Gastrocnemius medialis (tissue), 4 donors: ENCODE results near the gene GAS6. TPM values are rescaled to one million over a fixed set of nuclear protein-coding genes. Genes with fewer than 3 reads are reported as not detected.

Experiments used
- ATAC-seq, 2 donors: fragments of 150-250 bp; one replicate each; pipeline ENCODE4 v1.9.1; 2016
- DNase-seq, 2 donors: peaks; one replicate each; pipeline ENCODE4 v3.0.0-alpha.2; 2019
- H3K27ac ChIP-seq, 4 donors: fragments of 200-600 bp; sonication (generic); 1 replicate in 1 of 4; 2 replicates in 3 of 4; pipeline ENCODE4 v1.5.1; 2016 to 2018; ENCODE audit warnings: mild to moderate bottlenecking in 2 of 4, moderate library complexity in 1 of 4
- H3K27me3 ChIP-seq, 3 donors: fragments of 200-600 bp; sonication (generic) in 2 of 3; 1 replicate in 1 of 3; 2 replicates in 2 of 3; pipeline versions ENCODE4 v1.5.1 to v1.6.0; 2016 to 2019; ENCODE audit warnings: mild to moderate bottlenecking in 1 of 3, moderate library complexity in 1 of 3
- H3K36me3 ChIP-seq, 2 donors: fragments of 200-600 bp; sonication (generic) in 1 of 2; one replicate each; pipeline ENCODE4 v1.5.1; 2017 to 2018
- H3K4me1 ChIP-seq, 2 donors: fragments of 200-600 bp; sonication (generic) in 1 of 2; one replicate each; pipeline ENCODE4 v1.5.1; 2016 to 2017; ENCODE audit warnings: mild to moderate bottlenecking in 2 of 2
- H3K4me3 ChIP-seq, 4 donors: fragments of 200-600 bp; sonication (generic) in 3 of 4; 1 replicate in 1 of 4; 2 replicates in 3 of 4; pipeline ENCODE4 v1.5.1; 2016 to 2019; ENCODE audit warnings: mild to moderate bottlenecking in 2 of 4
- H3K9me3 ChIP-seq, 3 donors: fragments of 200-600 bp; sonication (generic) in 2 of 3; 1 replicate in 1 of 3; 2 replicates in 2 of 3; pipeline ENCODE4 v1.5.1; 2016 to 2019
- CTCF ChIP-seq, 5 experiments: fragments of 450-650 bp in 3 of 5; fragments of 200-600 bp in 2 of 5; sonication (generic) in 2 of 5; IDR thresholded peaks in 4 of 5; conservative IDR thresholded peaks in 1 of 5; 1 replicate in 4 of 5; 2 replicates in 1 of 5; pipeline ENCODE4 v1.5.1; 2016 to 2019; ENCODE audit warnings: antibody characterized with exemption in 5 of 5, mild to moderate bottlenecking in 3 of 5, moderate library complexity in 3 of 5
- POLR2A ChIP-seq, 2 donors: fragments of 450-650 bp; IDR thresholded peaks; one replicate each; pipeline ENCODE4 v1.6.1; 2017; ENCODE audit warnings: antibody characterized with exemption in 2 of 2, mild to moderate bottlenecking in 2 of 2, moderate library complexity in 2 of 2
- in situ Hi-C, 4 donors: fragments of 200-750 bp; cut with MboI; loops; one replicate each; pipeline versions ENCODE4 v1.15.0 to v1.8.0; 2017; ENCODE audit warnings: low sequenced_read_pairs in 4 of 4
- intact Hi-C: fragments of 100-400 bp; cut with DNase I; formaldehyde crosslinking; loops from one replicate; pipeline ENCODE4 v1.15.1; 2023; ENCODE audit warnings: low total_unique reads
- total RNA-seq, 4 donors: library from RNA; depleted of rRNA; stranded (reverse); fragments of >200 nt; gene quantifications; one replicate each; pipeline versions ENCODE4 v1.1.0 to v1.2.3, GENCODE V29; 2016

Gene GAS6
- total RNA-seq, 4 donors from 2014 or later = 68.6 to 122 (median 86.3) TPM

- DNase-seq (no peak), ATAC-seq (no peak)
- in situ Hi-C loops (no loop called here), intact Hi-C loops (no loop called here)
- TF ChIP-seq POLR2A (IDR thresholded peaks at IDR 0.05) (no peak), CTCF (IDR thresholded peaks at IDR 0.05 in 4 of 5, conservative IDR thresholded peaks at IDR 0.05 in 1 of 5) (no peak)
- Histone ChIP-seq H3K36me3 (no peaks in the 10 kb centered on the region), H3K27ac (no peak overlapping the region), H3K9me3 (no peaks in the 10 kb centered on the region), H3K4me3 (no peak overlapping the region), H3K4me1 (peaks cover 25 to 43% of the 10 kb centered on the region in 2 donors), H3K27me3 (no peaks in the 10 kb centered on the region)
Observed at GRCh38 chr13:113884821-113885220, 20.9 kb upstream of the GAS6 start.

GRCh38 chr13:113883921-113884804 is 20.3 kb upstream of the GAS6 start:
- Histone ChIP-seq H3K36me3 (no peaks in the 10 kb centered on the region), H3K4me1 (peaks cover 31 to 49% of the 10 kb centered on the region in 2 donors), H3K27me3 (no peaks in the 10 kb centered on the region), H3K4me3 (no peak overlapping the region), H3K9me3 (no peaks in the 10 kb centered on the region), H3K27ac (no peak overlapping the region)
- ATAC-seq (no peak), DNase-seq (no peak)
- intact Hi-C loops = no loop called here
- in situ Hi-C loops = no loop called here
- TF ChIP-seq CTCF (IDR thresholded peaks at IDR 0.05 in 4 of 5, conservative IDR thresholded peaks at IDR 0.05 in 1 of 5) (no peak), POLR2A (IDR thresholded peaks at IDR 0.05) (no peak)

GRCh38 chr13:113883314-113883811 is 19.5 kb upstream of the GAS6 start:
- no peaks in the 10 kb centered on the region for H3K9me3 ChIP-seq
- peak overlapping the region in 1 of 4 donors; percentile 78 for H3K27ac ChIP-seq
- TF ChIP-seq POLR2A (IDR thresholded peaks at IDR 0.05) = no peak
- TF ChIP-seq CTCF (IDR thresholded peaks at IDR 0.05 in 4 of 5, conservative IDR thresholded peaks at IDR 0.05 in 1 of 5) = no peak
- DNase-seq (no peak), ATAC-seq (no peak)
- peaks cover 37 to 52% of the 10 kb centered on the region in 2 donors for H3K4me1 ChIP-seq
- no peaks in the 10 kb centered on the region for H3K36me3 ChIP-seq
- intact Hi-C loops = no loop called here
- H3K4me3 ChIP-seq = no peak overlapping the region
- no peaks in the 10 kb centered on the region for H3K27me3 ChIP-seq
- in situ Hi-C loops = no loop called here

- DNase-seq (no peak), ATAC-seq (no peak)
- Histone ChIP-seq H3K36me3 (no peaks in the 10 kb centered on the region), H3K4me1 (peaks cover 37 to 46% of the 10 kb centered on the region in 2 donors), H3K4me3 (peak overlapping the region in 2 of 4 donors; percentile 16 to 17), H3K27ac (peak overlapping the region; percentile 58 to 82 (median 70)), H3K27me3 (no peaks in the 10 kb centered on the region), H3K9me3 (no peaks in the 10 kb centered on the region)
- in situ Hi-C loops (no loop called here), intact Hi-C loops (no loop called here)
- no peak for TF ChIP-seq POLR2A (IDR thresholded peaks at IDR 0.05)
- TF ChIP-seq CTCF (IDR thresholded peaks at IDR 0.05 in 4 of 5, conservative IDR thresholded peaks at IDR 0.05 in 1 of 5) = no peak
Observed at GRCh38 chr13:113882716-113883115, 18.8 kb upstream of the GAS6 start.
